Liver (tissue), 9 donors: ENCODE results near the gene GON7. TPM values are rescaled to one million over a fixed set of nuclear protein-coding genes. Genes with fewer than 3 reads are reported as not detected.

Experiments used
- DNase-seq: peaks from one replicate; pipeline ENCODE4 v3.0.0-alpha.2; 2017; ENCODE audit warnings: low spot score
- H3K27ac ChIP-seq, 2 donors: one replicate each; pipeline ENCODE4 v1.7.0; 2013; ENCODE audit warnings: inconsistent platforms in 2 of 2, low read length in 2 of 2, control low read depth in 1 of 2, low read depth in 1 of 2, mild to moderate bottlenecking in 1 of 2
- H3K27me3 ChIP-seq, 4 donors: one replicate each; pipeline versions ENCODE4 v1.6.1 to v1.7.0; 2013; ENCODE audit warnings: low read length in 3 of 4, inconsistent platforms in 1 of 4, mild to moderate bottlenecking in 1 of 4, moderate library complexity in 1 of 4; ENCODE audit not compliant: control insufficient read depth in 4 of 4, insufficient read depth in 4 of 4
- H3K36me3 ChIP-seq, 4 donors: one replicate each; pipeline versions ENCODE4 v1.6.1 to v1.7.0; 2013; ENCODE audit warnings: low read length in 3 of 4, mild to moderate bottlenecking in 3 of 4, low read depth in 1 of 4, moderate library complexity in 1 of 4; ENCODE audit not compliant: control insufficient read depth in 4 of 4, insufficient read depth in 3 of 4
- H3K4me1 ChIP-seq, 4 donors: one replicate each; pipeline versions ENCODE4 v1.6.1 to v1.7.0; 2013; ENCODE audit warnings: low read length in 3 of 4, mild to moderate bottlenecking in 3 of 4, moderate library complexity in 1 of 4; ENCODE audit not compliant: control insufficient read depth in 4 of 4, insufficient read depth in 4 of 4
- H3K4me3 ChIP-seq, 3 donors: one replicate each; pipeline versions ENCODE4 v1.6.1 to v1.7.0; 2013; ENCODE audit warnings: low read length in 3 of 3, control low read depth in 1 of 3, low read depth in 1 of 3, mild to moderate bottlenecking in 1 of 3
- H3K9ac ChIP-seq, 2 donors: one replicate each; pipeline ENCODE4 v1.7.0; 2013; ENCODE audit warnings: low read length in 2 of 2, mild to moderate bottlenecking in 2 of 2, moderate library complexity in 2 of 2, control low read depth in 1 of 2, low read depth in 1 of 2
- H3K9me3 ChIP-seq, 4 donors: one replicate each; pipeline versions ENCODE4 v1.6.1 to v1.7.0; 2013; ENCODE audit warnings: low read length in 3 of 4; ENCODE audit not compliant: control insufficient read depth in 4 of 4
- CTCF ChIP-seq: fragments of 150-350 bp; IDR thresholded peaks from 2 replicates; pipeline ENCODE4 v1.5.1; 2017; ENCODE audit warnings: improper control_type of control experiment, low read depth, low read length; ENCODE audit not compliant: missing input control
- EGR1 ChIP-seq, 2 donors: IDR thresholded peaks; 2 replicates each; pipeline ENCODE4 v1.6.1; 2016 to 2018; ENCODE audit warnings: antibody characterized with exemption in 2 of 2, low read depth in 2 of 2
- FOXA1 ChIP-seq: IDR thresholded peaks from 2 replicates; pipeline ENCODE4 v1.6.1; 2016; ENCODE audit warnings: antibody characterized with exemption
- FOXA2 ChIP-seq: IDR thresholded peaks from 2 replicates; pipeline ENCODE4 v1.6.1; 2016; ENCODE audit warnings: antibody characterized with exemption
- GABPA ChIP-seq, 2 donors: IDR thresholded peaks in 1 of 2; conservative IDR thresholded peaks in 1 of 2; 2 replicates each; pipeline ENCODE4 v1.6.1; 2016; ENCODE audit warnings: antibody characterized with exemption in 2 of 2, mild to moderate bottlenecking in 1 of 2, moderate library complexity in 1 of 2
- HNF4A ChIP-seq, 2 donors: conservative IDR thresholded peaks; 2 replicates each; pipeline ENCODE4 v1.6.1; 2016; ENCODE audit warnings: antibody characterized with exemption in 2 of 2, mild to moderate bottlenecking in 2 of 2
- HNF4G ChIP-seq: IDR thresholded peaks from 2 replicates; pipeline ENCODE4 v1.6.1; 2016; ENCODE audit warnings: antibody characterized with exemption
- JUND ChIP-seq, 2 donors: IDR thresholded peaks; 2 replicates each; pipeline ENCODE4 v1.6.1; 2016; ENCODE audit warnings: antibody characterized with exemption in 2 of 2
- MAX ChIP-seq: IDR thresholded peaks from 2 replicates; pipeline ENCODE4 v1.6.1; 2016; ENCODE audit warnings: antibody characterized with exemption
- NR2F2 ChIP-seq: IDR thresholded peaks from 2 replicates; pipeline ENCODE4 v1.6.1; 2016; ENCODE audit warnings: antibody characterized with exemption
- RAD21 ChIP-seq, 2 donors: IDR thresholded peaks; 2 replicates each; pipeline ENCODE4 v1.6.1; 2016; ENCODE audit warnings: antibody characterized with exemption in 2 of 2, mild to moderate bottlenecking in 2 of 2
- REST ChIP-seq: IDR thresholded peaks from 2 replicates; pipeline ENCODE4 v1.6.1; 2016; ENCODE audit warnings: antibody characterized with exemption, mild to moderate bottlenecking
- RXRA ChIP-seq, 2 donors: IDR thresholded peaks; 2 replicates each; pipeline ENCODE4 v1.6.1; 2017 to 2018; ENCODE audit warnings: antibody characterized with exemption in 2 of 2, mild to moderate bottlenecking in 1 of 2
- SP1 ChIP-seq: IDR thresholded peaks from 2 replicates; pipeline ENCODE4 v1.6.1; 2018; ENCODE audit warnings: antibody characterized with exemption, mild to moderate bottlenecking
- TAF1 ChIP-seq: conservative IDR thresholded peaks from 2 replicates; pipeline ENCODE4 v1.6.1; 2016; ENCODE audit warnings: antibody characterized with exemption, mild to moderate bottlenecking
- YY1 ChIP-seq: IDR thresholded peaks from 2 replicates; pipeline ENCODE4 v1.6.1; 2016; ENCODE audit warnings: antibody characterized with exemption, mild to moderate bottlenecking
- ZBTB33 ChIP-seq: IDR thresholded peaks from 2 replicates; pipeline ENCODE4 v1.6.1; 2016; ENCODE audit warnings: antibody characterized with exemption
- whole genome bisulfite sequencing: extraction: QIAGEN DNeasy Blood & Tissue Kit; methylation state at CpG from one replicate; pipeline ENCODE4 v1.1.7; 2013; 5-methylcytosine and 5-hydroxymethylcytosine counted together
- polyA plus RNA-seq, 2 donors: library from polyadenylated mRNA; stranded (reverse) in 1 of 2; unstranded in 1 of 2; fragments of 200-250 nt in 1 of 2; fragments of >200 nt in 1 of 2; fragmentation: Nextera tagmentation in 1 of 2; extraction: Ambion mirVana in 1 of 2; gene quantifications; one replicate each; pipeline versions ENCODE4 v1.2.1 to v1.2.3, GENCODE V29; 2013 to 2015
- total RNA-seq, 2 donors: library from RNA; depleted of rRNA; stranded (reverse); fragments of >200 nt; gene quantifications; one replicate each; pipeline ENCODE4 v1.2.3, GENCODE V29; 2014
- TF ChIP-seq, protein P1 (sequence below): IDR thresholded peaks from 2 replicates; pipeline ENCODE4 v1.6.1; 2016; ENCODE audit warnings: antibody characterized with exemption
- donor health status: healthy.
- donor health status: healthy.
- donor health status: healthy.
- donor health status: healthy.
- donor health status: healthy.

The GON7 gene
- total RNA-seq (10 to 100 TPM in 1 of 2 donors, 1 to 10 TPM in 1; 9.2 to 11.2 TPM), polyA plus RNA-seq (1 to 10 TPM; 9.0 to 9.8 TPM)

DNA sequence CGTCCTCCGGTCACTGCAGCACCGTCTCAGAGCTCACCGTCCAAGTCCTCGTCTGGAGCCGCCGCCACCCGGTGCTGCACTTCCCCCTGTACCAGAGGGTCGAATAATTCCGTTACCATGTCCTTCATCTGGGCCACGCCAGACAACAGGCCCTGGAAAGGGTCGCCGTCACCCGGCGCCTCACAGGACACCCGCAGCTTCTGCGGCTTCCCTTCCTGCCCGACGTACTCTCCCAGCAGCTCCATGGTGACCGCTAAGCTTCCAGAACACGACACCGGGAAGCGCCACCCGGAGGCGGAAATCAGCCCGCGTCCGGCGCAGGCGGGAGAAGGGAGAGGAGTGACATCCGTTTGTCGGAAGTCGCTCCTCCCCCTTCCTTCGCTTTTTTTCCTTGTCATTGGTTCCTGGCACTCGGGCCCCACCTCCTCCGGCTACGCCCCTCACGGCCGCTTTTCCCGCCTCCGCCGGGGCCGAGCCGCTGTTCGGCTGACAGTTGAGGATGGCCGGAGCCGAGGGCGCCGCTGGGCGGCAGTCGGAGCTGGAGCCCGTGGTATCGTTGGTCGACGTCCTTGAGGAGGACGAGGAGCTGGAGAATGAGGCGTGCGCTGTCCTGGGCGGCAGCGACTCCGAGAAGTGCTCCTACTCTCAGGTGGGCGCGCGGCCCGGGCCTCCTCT is at the start of gene GON7, which contains the start of gene UBR7:
Gene GON7 (minus strand): TSS at position 273 of the 675 bp plus-strand sequence. CDS start 28 bp downstream, at position 245.
Gene UBR7 (plus strand): TSS at position 464 of the 675 bp plus-strand sequence. CDS start 36 bp downstream, at position 500.
- no peaks in the 10 kb centered on the region for H3K27me3 ChIP-seq
- peak within 1 kb of the TSS; percentile 75 to 93 (median 86) for H3K4me3 ChIP-seq
- peak; percentile 91 for DNase-seq
- peak within 1 kb of the TSS; percentile 67 to 81 for H3K27ac ChIP-seq
- peaks cover 0 to 4% (median under 1%) of the 10 kb centered on the region in 4 donors for H3K36me3 ChIP-seq
- peak within 1 kb of the TSS; percentile 67 to 97 for H3K9ac ChIP-seq
- TF ChIP-seq RAD21 (IDR thresholded peaks at IDR 0.05) (peak; percentile 49 to 67), FOXA2 (no peak), YY1 (peak; percentile 91), RXRA (IDR thresholded peaks at IDR 0.05) (peak; percentile 55 to 56), MAX (peak; percentile 97), NR2F2 (peak; percentile 45), TAF1 (no peak), HNF4A (conservative IDR thresholded peaks at IDR 0.05) (peak in 1 of 2 donors; percentile 19), FOXA1 (no peak), REST (peak; percentile 78), ZBTB33 (peak; percentile 29), JUND (IDR thresholded peaks at IDR 0.05) (peak in 1 of 2 donors; percentile 48), SP1 (peak; percentile 81), EGR1 (IDR thresholded peaks at IDR 0.05; ENCODE audit: low read depth in 2 of 2) (peak; percentile 85 to 91), HNF4G (no peak), CTCF (peak; percentile 41), GABPA (IDR thresholded peaks at IDR 0.05 in 1 of 2, conservative IDR thresholded peaks at IDR 0.05 in 1 of 2) (peak; percentile 87 to 98)
- TF ChIP-seq, protein P1, sequence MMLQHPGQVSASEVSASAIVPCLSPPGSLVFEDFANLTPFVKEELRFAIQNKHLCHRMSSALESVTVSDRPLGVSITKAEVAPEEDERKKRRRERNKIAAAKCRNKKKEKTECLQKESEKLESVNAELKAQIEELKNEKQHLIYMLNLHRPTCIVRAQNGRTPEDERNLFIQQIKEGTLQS: no peak
- WGBS: under 1% methylated on average over 65 of the region's 65 CpGs
- H3K9me3 ChIP-seq: no peaks in the 10 kb centered on the region
- peaks cover 9 to 16% (median 14%) of the 10 kb centered on the region in 4 donors for H3K4me1 ChIP-seq
